Measurements from ENCODE around the gene MTHFD2L. TPM values are rescaled to one million over a fixed set of nuclear protein-coding genes. Genes with fewer than 3 reads are reported as not detected.

MTHFD2L gene
- total and polyA plus RNA-seq, 2 donors from 2014 or later = 12.3 to 16.3 TPM

DNA sequence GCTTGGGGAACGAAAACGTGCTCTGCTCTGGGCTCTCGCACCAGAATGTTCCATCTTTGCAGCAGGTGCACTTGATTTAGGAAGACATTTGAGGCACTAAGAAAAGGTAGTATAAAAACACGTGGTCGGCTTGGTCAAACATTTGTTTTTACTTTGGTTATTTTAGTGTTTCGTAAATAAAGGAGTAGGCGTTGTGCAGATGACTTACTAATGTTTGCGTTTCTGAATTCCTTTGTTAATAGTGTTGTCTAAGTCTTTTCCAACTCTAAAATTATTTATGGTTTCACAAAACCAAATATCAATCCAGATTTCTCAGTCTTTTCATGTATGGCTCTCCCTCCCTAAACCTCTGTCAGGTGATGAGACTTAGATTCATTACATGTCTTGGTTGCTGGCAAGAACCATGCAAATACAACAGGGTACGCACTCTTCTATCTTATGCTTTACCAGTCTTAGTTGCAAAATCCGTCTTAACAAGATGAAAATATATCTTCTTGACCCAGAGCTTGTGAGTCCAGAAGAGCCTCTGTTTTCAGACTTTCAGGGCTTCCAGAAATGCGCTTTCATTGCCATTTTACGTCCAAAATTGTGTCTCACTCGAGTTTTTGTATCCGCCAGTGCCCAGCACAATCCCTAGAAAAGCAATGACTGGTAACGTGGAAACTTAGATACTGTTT is 686 bp downstream of the MTHFD2L start:
- H3K4me3 ChIP-seq (ENCODE audit: low read length in 3 of 3) = peak overlapping the region; percentile 71 to 81 (median 78)
- peaks cover 0 to 6% (median 0%) of the 10 kb centered on the region in 3 donors for H3K4me1 ChIP-seq (ENCODE audit: control insufficient read depth in 2 of 3, insufficient read depth in 2 of 3, low read depth in 1 of 3, low read length in 3 of 3)
- H3K9ac ChIP-seq (ENCODE audit: low read length in 3 of 3) = peak overlapping the region; percentile 41 to 61 (median 42)
- H3K36me3 ChIP-seq (ENCODE audit: control insufficient read depth in 2 of 3, insufficient read depth in 3 of 3, low read length in 3 of 3) = no peaks in the 10 kb centered on the region
- DNase-seq (peak in 2 of 5 donors; percentile 15 to 42), FAIRE-seq (no peak)
- peak overlapping the region in 1 of 2 donors; percentile 93 for H3K27ac ChIP-seq (ENCODE audit: low read depth in 2 of 2, low read length in 2 of 2)
- no peaks in the 10 kb centered on the region for H3K27me3 ChIP-seq (ENCODE audit: control insufficient read depth, insufficient read depth, low read length)
- H3K9me3 ChIP-seq (ENCODE audit: control insufficient read depth in 2 of 3, insufficient read depth in 1 of 3, low read length in 3 of 3) = no peaks in the 10 kb centered on the region
- TF ChIP-seq CTCF (IDR thresholded peaks at IDR 0.05; ENCODE audit: borderline replicate concordance, extremely low read depth, insufficient read depth) = no peak
- intact Hi-C loops (cut with DNase I) = no loop called here

- FAIRE-seq = no peak
- Histone ChIP-seq H3K36me3 (ENCODE audit: control insufficient read depth in 2 of 3, insufficient read depth in 3 of 3, low read length in 3 of 3) (no peaks in the 10 kb centered on the region), H3K4me1 (ENCODE audit: control insufficient read depth in 2 of 3, insufficient read depth in 2 of 3, low read depth in 1 of 3, low read length in 3 of 3) (peaks cover 0 to 6% (median 0%) of the 10 kb centered on the region in 3 donors), H3K27ac (ENCODE audit: low read depth in 2 of 2, low read length in 2 of 2) (no peak overlapping the region), H3K27me3 (ENCODE audit: control insufficient read depth, insufficient read depth, low read length) (no peaks in the 10 kb centered on the region), H3K9me3 (ENCODE audit: control insufficient read depth in 2 of 3, insufficient read depth in 1 of 3, low read length in 3 of 3) (no peaks in the 10 kb centered on the region), H3K4me3 (ENCODE audit: low read length in 3 of 3) (peak overlapping the region; percentile 71 to 81 (median 78)), H3K9ac (ENCODE audit: low read length in 3 of 3) (peak overlapping the region in 2 of 3 donors; percentile 42 to 61)
- no peak for TF ChIP-seq CTCF (IDR thresholded peaks at IDR 0.05; ENCODE audit: borderline replicate concordance, extremely low read depth, insufficient read depth)
- DNase-seq = peak in 1 of 5 donors; percentile 4
- intact Hi-C loops (cut with DNase I) = no loop called here
Measured at GRCh38 chr4:74159143-74159709, 1.3 kb downstream of the MTHFD2L start.

GRCh38 chr4:74161666-74162450 is 3.9 kb downstream of the MTHFD2L start:
- Histone ChIP-seq H3K9ac (ENCODE audit: low read length in 3 of 3) (no peak overlapping the region), H3K27me3 (ENCODE audit: control insufficient read depth, insufficient read depth, low read length) (no peaks in the 10 kb centered on the region), H3K4me1 (ENCODE audit: control insufficient read depth in 2 of 3, insufficient read depth in 2 of 3, low read depth in 1 of 3, low read length in 3 of 3) (peaks cover 0 to 6% (median 0%) of the 10 kb centered on the region in 3 donors), H3K36me3 (ENCODE audit: control insufficient read depth in 2 of 3, insufficient read depth in 3 of 3, low read length in 3 of 3) (no peaks in the 10 kb centered on the region), H3K27ac (ENCODE audit: low read depth in 2 of 2, low read length in 2 of 2) (no peak overlapping the region), H3K9me3 (ENCODE audit: control insufficient read depth in 2 of 3, insufficient read depth in 1 of 3, low read length in 3 of 3) (no peaks in the 10 kb centered on the region), H3K4me3 (ENCODE audit: low read length in 3 of 3) (no peak overlapping the region)
- TF ChIP-seq CTCF (IDR thresholded peaks at IDR 0.05; ENCODE audit: borderline replicate concordance, extremely low read depth, insufficient read depth) = no peak
- intact Hi-C loops (cut with DNase I) = no loop called here
- no peak for DNase-seq
- FAIRE-seq = no peak

All from kidney (tissue), 14 donors.